LoVo (cell line): Measurements from ENCODE around the gene PRKCZ.

Experiments
- DNase-seq: peaks from one replicate; pipeline ENCODE4 v3.0.0-alpha.2; 2016; ENCODE audit warnings: low spot score

The PRKCZ gene

GRCh38 chr1:2159124-2159523, 108.9 kb downstream of the PRKCZ start:
- no peak for DNase-seq

DNA sequence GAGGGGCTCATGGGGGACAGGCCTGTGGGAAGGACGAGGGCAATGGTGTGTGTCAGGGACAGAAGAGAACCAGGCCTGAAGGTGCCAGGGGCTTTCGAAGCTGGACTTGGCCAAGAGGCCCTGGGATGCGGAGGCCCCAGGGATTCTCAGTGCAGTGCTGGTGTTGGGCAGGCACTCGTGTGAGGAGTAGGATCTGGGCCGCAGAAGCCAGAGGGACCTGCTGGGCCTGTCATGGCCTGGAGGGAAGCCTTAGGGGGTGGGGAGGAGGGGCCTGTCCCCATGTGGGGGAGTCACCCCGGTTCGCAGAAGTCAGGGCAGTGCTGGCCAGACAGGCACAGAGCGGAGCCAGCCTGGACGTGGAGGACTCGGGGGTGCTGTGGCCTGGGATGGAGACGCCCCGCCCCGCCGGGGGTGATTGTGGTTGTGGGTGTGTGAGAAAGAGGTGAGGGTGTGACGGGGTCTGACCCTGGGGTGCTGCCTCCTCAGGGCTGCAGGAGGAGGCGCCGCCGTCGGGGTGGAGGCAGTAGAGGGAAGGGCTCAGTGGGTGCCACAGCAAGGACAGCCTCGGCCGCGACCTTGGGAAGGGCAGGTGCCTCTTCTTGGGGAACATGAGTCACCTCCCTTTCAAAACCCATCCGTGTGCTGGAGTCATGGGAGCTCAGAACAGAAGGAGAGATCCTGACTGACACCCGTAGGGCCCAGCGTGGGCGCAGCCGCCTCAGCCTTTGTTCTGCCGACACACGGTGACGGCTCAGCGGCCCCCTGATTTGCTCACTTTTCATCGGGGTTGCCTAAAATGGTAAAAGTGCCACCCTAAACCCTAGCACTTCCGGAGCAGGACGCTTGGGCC, 110.5 kb downstream of the PRKCZ start:
- no peak for DNase-seq

- no peak for DNase-seq
These were observed 113.0 kb downstream of the PRKCZ start for GRCh38 chr1:2163205-2163604.

DNA sequence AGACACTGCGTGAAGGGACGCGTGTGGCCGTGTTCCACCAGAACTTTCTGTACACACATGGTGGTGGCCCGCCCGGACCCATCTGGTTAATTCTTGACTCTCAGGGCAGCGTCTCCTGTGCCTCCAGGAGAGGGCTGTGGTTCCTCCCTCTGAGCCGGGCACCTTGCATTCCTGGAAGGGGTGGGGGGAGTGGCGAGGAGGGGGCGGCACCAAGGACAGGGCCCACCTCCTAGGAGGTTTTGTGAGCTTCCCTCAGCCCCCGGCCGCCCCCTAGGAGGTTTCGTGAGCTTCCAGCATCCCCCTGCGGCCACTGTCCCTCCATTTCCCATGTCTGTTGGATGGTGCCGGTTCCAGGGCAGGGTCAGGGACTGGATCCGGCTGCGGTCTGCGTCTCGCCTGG, 115.4 kb downstream of the PRKCZ start:
- DNase-seq: no peak

GRCh38 chr1:2166254-2166653, 116.0 kb downstream of the PRKCZ start:
- DNase-seq: no peak

- no peak for DNase-seq
These were observed 116.5 kb downstream of the PRKCZ start for GRCh38 chr1:2166695-2167094.

DNA sequence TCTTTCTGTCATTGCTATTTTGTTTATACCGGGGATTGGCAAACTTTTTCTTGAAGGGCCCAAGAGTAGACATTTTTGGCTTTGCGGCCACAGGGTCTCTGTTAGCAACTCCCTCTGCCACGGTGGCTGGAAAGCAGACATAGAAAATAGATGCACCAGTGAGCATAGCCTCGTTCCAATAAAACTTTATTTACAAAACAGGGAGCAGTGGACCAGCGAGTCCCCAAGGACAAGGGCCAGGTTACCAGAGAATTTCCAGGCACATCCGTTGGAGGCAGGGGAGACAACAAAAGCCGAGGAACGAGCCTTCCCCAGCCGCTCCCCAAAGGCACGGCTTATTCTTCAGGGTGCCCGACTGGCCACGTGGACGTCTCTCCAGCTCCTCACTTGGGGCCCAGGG, 117.9 kb downstream of the PRKCZ start:
- DNase-seq: no peak

DNA sequence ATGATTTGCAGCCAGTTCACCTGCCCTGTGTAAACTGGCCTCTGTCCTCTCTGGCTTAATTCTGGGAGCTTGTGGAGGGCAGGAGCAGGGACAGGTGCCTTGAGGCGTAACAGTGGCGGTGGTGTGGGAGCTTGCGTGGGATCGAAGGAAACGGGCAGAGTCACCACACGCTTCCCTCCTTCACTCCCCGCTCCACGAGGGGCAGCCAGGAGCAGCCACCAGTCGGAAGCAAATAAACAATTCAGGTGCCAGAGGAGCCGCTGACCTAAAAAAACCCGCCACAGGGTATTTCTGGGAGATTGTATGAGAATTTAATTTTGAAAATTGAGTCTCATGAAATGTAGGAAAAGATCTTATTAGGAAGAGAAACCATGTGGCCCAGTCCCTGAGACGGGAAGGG, 118.3 kb downstream of the PRKCZ start:
- DNase-seq: no peak

GRCh38 chr1:2169200-2169836, 119.1 kb downstream of the PRKCZ start:
- DNase-seq: no peak

DNA sequence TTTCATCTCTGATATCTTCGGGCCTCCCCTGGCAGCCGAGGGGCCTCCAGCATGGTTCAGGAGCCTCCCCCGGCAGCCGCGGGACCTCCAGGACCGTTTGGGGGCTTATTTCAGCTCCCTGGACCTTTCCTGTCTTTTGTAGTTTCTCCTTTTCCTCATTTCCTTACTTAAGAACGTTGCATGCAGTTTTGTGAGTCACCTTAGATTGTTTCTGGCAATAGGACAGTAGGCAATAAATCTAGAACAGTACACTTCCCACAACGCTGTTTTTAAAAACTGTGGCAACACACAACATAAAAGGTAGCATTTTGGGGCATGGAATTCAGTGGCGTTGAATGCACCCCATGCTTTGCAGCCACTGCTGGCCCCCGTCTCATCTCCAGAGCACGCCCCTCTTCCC, 120.0 kb downstream of the PRKCZ start:
- DNase-seq: no peak

DNA sequence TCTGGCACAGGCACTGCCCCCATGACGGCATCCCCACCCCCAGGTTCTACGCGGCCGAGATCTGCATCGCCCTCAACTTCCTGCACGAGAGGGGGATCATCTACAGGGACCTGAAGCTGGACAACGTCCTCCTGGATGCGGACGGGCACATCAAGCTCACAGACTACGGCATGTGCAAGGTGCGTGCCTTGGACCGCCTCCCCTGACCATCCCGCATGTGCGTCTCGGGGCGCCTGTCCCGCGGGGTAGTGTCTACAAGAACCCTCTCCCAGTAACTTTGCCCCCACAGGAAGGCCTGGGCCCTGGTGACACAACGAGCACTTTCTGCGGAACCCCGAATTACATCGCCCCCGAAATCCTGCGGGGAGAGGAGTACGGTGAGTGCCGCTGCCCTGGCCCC, 121.8 kb downstream of the PRKCZ start:
- no peak for DNase-seq

DNA sequence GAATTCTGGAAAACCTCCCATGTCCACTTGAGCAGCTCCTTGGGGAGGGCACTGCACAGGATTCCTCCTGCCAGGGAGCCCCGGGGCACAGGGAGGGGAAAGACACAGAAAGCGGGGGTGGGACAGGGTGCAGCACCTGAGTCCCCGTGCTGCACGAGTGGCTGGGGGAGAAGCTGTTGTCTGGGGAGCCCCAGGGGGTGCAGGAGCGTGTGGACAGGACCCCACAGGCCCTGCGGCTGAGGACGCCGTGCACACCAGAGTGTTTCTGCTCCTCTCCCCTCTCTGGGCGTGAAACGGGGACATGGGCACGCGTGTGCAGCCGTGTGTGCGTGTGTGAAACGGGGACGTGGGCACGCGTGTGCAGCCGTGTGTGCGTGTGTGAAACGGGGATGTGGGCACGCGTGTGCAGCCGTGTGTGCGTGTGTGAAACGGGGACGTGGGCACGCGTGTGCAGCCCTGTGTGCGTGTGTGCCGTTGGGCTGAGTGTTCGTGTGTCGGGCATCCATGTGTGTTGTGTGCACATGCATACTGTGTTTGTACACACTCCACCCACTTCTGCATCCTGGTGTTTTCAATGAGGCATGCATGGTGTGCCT, 122.4 kb downstream of the PRKCZ start:
- DNase-seq: no peak

- DNase-seq: no peak
These were observed 123.5 kb downstream of the PRKCZ start for GRCh38 chr1:2173546-2174347.

DNA sequence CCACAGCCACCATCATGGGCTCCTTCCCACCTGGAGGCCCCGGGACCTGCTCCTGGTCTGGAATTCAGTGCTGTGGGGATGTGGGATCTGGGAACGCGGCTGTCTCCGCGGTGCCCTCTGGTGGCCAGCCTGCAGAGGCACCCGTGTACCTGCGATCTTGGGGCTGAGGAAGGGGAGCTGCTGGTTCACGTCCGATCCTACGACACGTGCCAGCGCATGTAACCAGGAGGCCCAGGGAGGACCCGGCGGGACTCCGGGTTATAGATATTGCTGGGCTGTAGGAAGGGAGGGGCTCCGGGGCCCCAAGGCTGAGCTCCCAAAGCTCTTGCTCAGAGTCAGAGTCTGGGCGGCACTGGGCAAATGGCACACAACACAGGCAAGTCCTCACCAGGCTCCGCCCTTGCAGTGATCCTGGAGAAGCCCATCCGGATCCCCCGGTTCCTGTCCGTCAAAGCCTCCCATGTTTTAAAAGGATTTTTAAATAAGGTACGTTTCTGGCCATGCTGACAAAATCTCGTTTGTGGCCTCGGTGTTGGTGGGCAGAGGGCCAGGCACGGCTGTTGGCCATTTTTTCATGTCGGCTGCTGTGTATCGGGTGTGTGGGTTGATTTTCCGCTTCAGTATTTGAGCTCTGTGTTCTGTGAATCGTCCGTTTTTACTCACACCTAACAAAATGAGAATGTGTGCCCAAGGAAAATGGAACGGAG, 124.3 kb downstream of the PRKCZ start:
- no peak for DNase-seq

- DNase-seq: no peak
These were observed 124.8 kb downstream of the PRKCZ start for GRCh38 chr1:2175055-2175414.

- DNase-seq: no peak
These were observed 125.7 kb downstream of the PRKCZ start for GRCh38 chr1:2175681-2176454.

DNA sequence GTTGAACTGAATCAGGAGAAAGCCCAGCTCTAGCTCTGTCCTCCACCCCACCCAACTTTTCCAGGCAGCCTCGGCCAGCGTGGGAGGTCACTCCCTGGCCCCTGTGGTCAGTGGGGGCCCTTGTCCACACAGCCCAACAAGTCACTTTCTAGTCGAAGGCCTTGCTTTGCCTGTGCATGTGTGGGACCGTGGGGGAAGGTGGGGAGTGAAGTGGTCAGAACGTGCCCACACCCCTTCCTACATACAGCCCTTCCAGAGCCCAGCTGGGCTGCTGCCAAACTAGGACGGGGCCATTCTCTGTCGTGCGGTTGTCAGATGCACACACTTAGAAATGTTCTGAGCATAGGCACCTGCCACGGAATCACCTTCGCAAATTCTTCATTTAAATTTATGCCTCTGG, 126.4 kb downstream of the PRKCZ start:
- DNase-seq: no peak

GRCh38 chr1:2177541-2177940, 127.3 kb downstream of the PRKCZ start:
- no peak for DNase-seq

DNA sequence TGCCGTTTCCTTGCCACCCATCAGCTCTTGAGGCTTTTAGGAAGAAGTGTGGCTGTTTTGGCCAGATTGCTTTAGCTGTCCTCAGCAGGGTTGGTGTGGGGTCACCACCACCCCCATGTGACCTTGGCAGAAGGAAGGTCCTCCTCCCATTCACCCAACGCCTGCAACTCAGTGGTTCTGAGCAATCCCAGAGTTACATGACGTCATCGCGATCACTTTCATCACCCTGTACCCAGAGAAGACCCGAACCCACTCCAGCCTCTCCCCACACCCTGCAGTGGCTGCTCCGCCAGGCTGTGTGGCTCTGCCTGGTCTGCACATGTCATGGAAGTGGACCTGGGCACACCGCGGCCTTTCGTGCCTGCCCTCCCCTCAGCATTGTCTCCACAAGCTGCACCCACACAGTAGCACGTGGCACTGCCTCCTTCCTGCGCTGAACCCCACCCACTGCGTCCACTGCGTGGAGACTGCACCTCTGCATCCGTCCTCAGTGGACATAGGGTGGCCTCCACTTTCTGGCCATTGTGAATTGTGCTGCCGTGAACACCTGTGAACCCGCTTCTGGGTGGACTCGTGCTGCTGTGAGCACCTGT, 127.8 kb downstream of the PRKCZ start:
- no peak for DNase-seq

DNA sequence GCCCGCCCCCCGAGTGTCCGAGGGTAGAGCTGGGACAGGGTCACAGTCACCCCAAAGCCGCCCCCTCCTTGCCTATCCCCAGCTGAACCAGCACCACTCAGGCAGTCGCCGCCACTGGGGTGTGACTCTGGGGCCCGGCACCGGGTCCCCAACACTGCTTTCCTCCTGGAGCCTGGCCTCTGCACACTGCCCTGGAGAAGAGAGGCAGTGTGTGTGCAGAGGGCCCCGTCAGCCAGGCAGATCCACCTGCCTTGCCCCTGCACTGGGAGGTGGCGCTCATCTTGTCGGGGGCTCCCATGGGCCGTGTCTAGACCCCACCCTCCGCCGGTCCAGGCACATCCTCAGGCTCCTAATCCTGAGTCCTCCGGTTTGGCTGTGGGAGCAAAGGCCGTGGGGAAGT, 128.7 kb downstream of the PRKCZ start:
- DNase-seq: no peak
